Neural progenitor cell (in vitro differentiated cells): Measurements from ENCODE around the gene F7.

Source experiments
- CTCF ChIP-seq: fragments of 200-600 bp; sonication (generic); IDR thresholded peaks from 2 replicates; pipeline ENCODE4 v1.5.1; 2017; ENCODE audit warnings: antibody characterized with exemption, mild to moderate bottlenecking
- EZH2 ChIP-seq: fragments of 200-600 bp; sonication (generic); IDR thresholded peaks from 2 replicates; pipeline ENCODE4 v1.6.1; 2017; ENCODE audit warnings: antibody characterized with exemption, mild to moderate bottlenecking, moderate library complexity
- EZH2phosphoT487 ChIP-seq: fragments of 200-600 bp; sonication (generic); IDR thresholded peaks from 2 replicates; pipeline ENCODE4 v1.6.1; 2017; ENCODE audit warnings: antibody characterized with exemption

- no peak for TF ChIP-seq EZH2phosphoT487
- TF ChIP-seq CTCF = no peak
- TF ChIP-seq EZH2 = no peak
Measured at GRCh38 chr13:113143466-113144254, 38.1 kb downstream of the F7 start.
